K562 (cell line): ENCODE results near the gene ARHGAP35. TPM values are rescaled to one million over a fixed set of nuclear protein-coding genes. Genes with fewer than 3 reads are reported as not detected.

Experiments used
- ATF1 ChIP-seq, 2 experiments: fragments of 450-650 bp in 1 of 2; IDR thresholded peaks; 2 replicates each; pipeline ENCODE4 v1.6.1; 2016; ENCODE audit warnings: missing compliant biosample characterization in 1 of 2, missing genetic modification characterization in 1 of 2
- ATF3 ChIP-seq, 2 experiments: fragments of 450-650 bp in 1 of 2; sonication (generic) in 1 of 2; formaldehyde crosslinking in 1 of 2; IDR thresholded peaks in 1 of 2; conservative IDR thresholded peaks in 1 of 2; 2 replicates each; pipeline versions ENCODE4 v1.6.1 to v1.8.1; 2016 to 2023; ENCODE audit warnings: mild to moderate bottlenecking in 2 of 2, moderate library complexity in 2 of 2, inconsistent platforms in 1 of 2, missing genetic modification reagents in 1 of 2
- CEBPG ChIP-seq, 3 experiments: fragments of 200-800 bp in 1 of 3; sonication (Bioruptor generic) in 1 of 3; sonication (generic) in 1 of 3; formaldehyde crosslinking in 1 of 3; IDR thresholded peaks in 2 of 3; conservative IDR thresholded peaks in 1 of 3; 2 replicates each; pipeline versions ENCODE4 v1.6.1 to v1.8.0; 2016 to 2022; ENCODE audit warnings: missing compliant biosample characterization in 2 of 3, missing genetic modification characterization in 2 of 3, mild to moderate bottlenecking in 1 of 3, missing genetic modification reagents in 1 of 3
- JUN ChIP-seq, 2 experiments: sonication (generic) in 1 of 2; formaldehyde crosslinking in 1 of 2; IDR thresholded peaks; 2 replicates each; pipeline versions ENCODE4 v1.6.1 to v1.8.0; 2012 to 2022; ENCODE audit warnings: borderline replicate concordance in 2 of 2, mild to moderate bottlenecking in 2 of 2, improper control_type of control experiment in 1 of 2, low read depth in 1 of 2, low read length in 1 of 2, missing genetic modification reagents in 1 of 2
- NFE2 ChIP-seq: IDR thresholded peaks from 2 replicates; pipeline ENCODE4 v1.6.1; 2014; ENCODE audit warnings: antibody characterized with exemption, low read depth
- NR2C1 ChIP-seq, 2 experiments: fragments of 450-650 bp; IDR thresholded peaks; 2 replicates each; pipeline ENCODE4 v1.6.1; 2017; ENCODE audit warnings: mild to moderate bottlenecking in 2 of 2, antibody characterized with exemption in 1 of 2, inconsistent platforms in 1 of 2, missing compliant biosample characterization in 1 of 2, missing genetic modification characterization in 1 of 2
- RAD21 ChIP-seq, 2 experiments: fragments of 250-450 bp in 1 of 2; fragments of 450-650 bp in 1 of 2; sonication (Bioruptor Pico) in 1 of 2; formaldehyde crosslinking in 1 of 2; IDR thresholded peaks in 1 of 2; conservative IDR thresholded peaks in 1 of 2; 2 replicates each; pipeline versions ENCODE4 v1.4.0 to v1.8.0; 2020 to 2022; ENCODE audit warnings: mild to moderate bottlenecking in 2 of 2, moderate library complexity in 1 of 2
- SMAD3 ChIP-seq: fragments of 450-650 bp; formaldehyde crosslinking; conservative IDR thresholded peaks from 2 replicates; pipeline ENCODE4 v1.4.0; 2020; ENCODE audit warnings: mild to moderate bottlenecking
- ZNF740 ChIP-seq, 3 experiments: fragments of 200-800 bp in 1 of 3; sonication (Bioruptor generic) in 1 of 3; sonication (generic) in 1 of 3; formaldehyde crosslinking in 1 of 3; IDR thresholded peaks; 2 replicates each; pipeline versions ENCODE4 v1.6.1 to v1.8.0; 2016 to 2022; ENCODE audit warnings: mild to moderate bottlenecking in 2 of 3, missing compliant biosample characterization in 2 of 3, missing genetic modification characterization in 2 of 3, missing genetic modification reagents in 1 of 3
- polyA plus RNA-seq, 8 experiments: library from polyadenylated mRNA; depleted of rRNA in 4 of 8; stranded (reverse) in 5 of 8; unstranded in 3 of 8; fragments of >200 nt; fragmentation: Nextera tagmentation in 2 of 8; fragmentation: Illumina TruSeq in 1 of 8; extraction: Ambion mirVana in 2 of 8; extraction: Trizol in 1 of 8; gene quantifications; 2 replicates each; pipeline versions ENCODE4 v1.2.1 to v1.2.3, GENCODE V29; 2011 to 2014; ENCODE audit warnings: inconsistent platforms in 1 of 8, missing spikeins in 1 of 8
- total RNA-seq, 7 experiments: library from RNA; depleted of rRNA in 6 of 7; stranded (reverse); fragments of >200 nt in 6 of 7; fragmentation: Illumina TruSeq in 2 of 7; extraction: Trizol in 2 of 7; gene quantifications; 2 replicates each; pipeline versions ENCODE4 v1.2.1 to v1.2.3, GENCODE V29; 2011 to 2021; ENCODE audit warnings: low replicate concordance in 1 of 7

The ARHGAP35 gene
- total and polyA plus RNA-seq, 9 of the 15 experiments (the other 6 are each of a cell fraction or from before 2014, with no cell fraction given): 0.27 to 26.4 (median 10.2) TPM

DNA sequence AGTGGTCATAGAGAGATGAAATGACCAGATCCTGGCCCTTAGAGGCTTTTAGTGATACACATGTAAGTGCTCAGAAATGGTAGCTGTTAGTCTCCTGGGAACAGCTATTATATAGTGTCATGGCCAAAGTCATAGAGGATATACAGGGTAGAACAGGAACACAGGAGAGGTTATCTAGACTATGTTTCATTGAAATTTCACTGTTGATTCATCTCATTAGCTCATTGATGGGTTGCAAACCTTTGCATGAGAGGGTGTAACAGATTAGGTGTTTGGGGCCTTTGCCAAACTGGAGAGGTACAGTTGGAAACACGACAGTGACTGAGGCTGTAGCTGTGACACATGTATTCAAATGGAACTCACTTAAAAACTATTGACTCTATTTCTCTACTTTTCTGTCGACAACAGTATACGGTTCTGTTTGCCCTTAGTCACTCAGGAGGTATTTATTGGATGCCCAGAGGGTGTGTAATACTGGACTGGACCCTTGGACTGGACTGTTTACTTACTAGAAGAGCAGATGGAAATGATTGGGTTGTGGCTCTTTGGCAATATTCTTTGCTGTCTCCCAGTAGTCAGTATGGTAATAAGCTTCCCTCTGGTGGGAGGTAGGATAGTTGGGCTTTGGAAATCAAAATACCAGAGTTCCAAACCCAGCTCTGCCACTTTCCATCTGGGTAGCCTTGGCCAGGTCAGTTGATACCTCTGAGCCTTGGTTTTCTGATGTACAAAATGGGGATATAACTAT lies 29.8 kb downstream of the ARHGAP35 start (continued):
- peak; percentile 70 for TF ChIP-seq CEBPG (CRISPR knock-in tag; IDR thresholded peaks at IDR 0.05)
- TF ChIP-seq CEBPG (tag; conservative IDR thresholded peaks at IDR 0.05 in 1 of 2, IDR thresholded peaks at IDR 0.05 in 1 of 2): peak in 1 of 2 experiments; percentile 87; a peak in 2 of 4 replicates
- no peak for TF ChIP-seq ZNF740 (CRISPR knock-in tag; IDR thresholded peaks at IDR 0.05)
- no peak for TF ChIP-seq ZNF740 (tag; IDR thresholded peaks at IDR 0.05)
- no peak for TF ChIP-seq NR2C1 (IDR thresholded peaks at IDR 0.05)
- TF ChIP-seq NR2C1 (tag; IDR thresholded peaks at IDR 0.05): 0 out of 2 replicates have a peak, but pooled peaks have one; percentile 5
- peak in 1 of 2 experiments; percentile 14; a peak in 1 of 4 replicates for TF ChIP-seq RAD21 (CRISPR knock-in tag; conservative IDR thresholded peaks at IDR 0.05 in 1 of 2, IDR thresholded peaks at IDR 0.05 in 1 of 2)
- peak; percentile 36; the same call in 1 of the 2 replicates for TF ChIP-seq ATF3 (IDR thresholded peaks at IDR 0.05)
- TF ChIP-seq ATF3 (CRISPR knock-in tag; conservative IDR thresholded peaks at IDR 0.05): no peak
- TF ChIP-seq SMAD3: no peak
- no peak for TF ChIP-seq ATF1 (CRISPR knock-in tag; IDR thresholded peaks at IDR 0.05)
- TF ChIP-seq ATF1 (tag; IDR thresholded peaks at IDR 0.05): 0 out of 2 replicates have a peak, but pooled peaks have one; percentile 14
- TF ChIP-seq JUN (IDR thresholded peaks at IDR 0.05; ENCODE audit: borderline replicate concordance, low read depth, low read length): 0 out of 2 replicates have a peak, but pooled peaks have one; percentile 20
- TF ChIP-seq JUN (CRISPR knock-in tag; IDR thresholded peaks at IDR 0.05; ENCODE audit: borderline replicate concordance): no peak
- 0 out of 2 replicates have a peak, but pooled peaks have one; percentile 11 for TF ChIP-seq NFE2
